Testis (tissue), 3 donors: Measurements from ENCODE around the gene PSEN2. TPM values are rescaled to one million over a fixed set of nuclear protein-coding genes. Genes with fewer than 3 reads are reported as not detected.

Source experiments
- DNase-seq: peaks from one replicate; pipeline ENCODE4 v3.0.0-alpha.2; 2019
- H3K27ac ChIP-seq, 2 donors: fragments of 200-600 bp; sonication (generic); one replicate each; pipeline ENCODE4 v1.5.1; 2019
- H3K27me3 ChIP-seq: fragments of 200-600 bp; sonication (generic); one replicate; pipeline ENCODE4 v1.5.1; 2019
- H3K36me3 ChIP-seq: fragments of 200-600 bp; sonication (generic); one replicate; pipeline ENCODE4 v1.5.1; 2017; ENCODE audit warnings: low read depth; ENCODE audit errors: missing control alignments
- H3K4me1 ChIP-seq: fragments of 200-600 bp; sonication (generic); one replicate; pipeline ENCODE4 v1.5.1; 2019
- H3K4me3 ChIP-seq, 2 donors: fragments of 200-600 bp; sonication (generic); one replicate each; pipeline ENCODE4 v1.5.1; 2017 to 2019
- H3K9me3 ChIP-seq: fragments of 200-600 bp; sonication (generic); one replicate; pipeline ENCODE4 v1.5.1; 2017
- POLR2A ChIP-seq: fragments of 450-650 bp; IDR thresholded peaks from one replicate; pipeline ENCODE4 v1.6.1; 2017; ENCODE audit warnings: antibody characterized with exemption, mild to moderate bottlenecking, moderate library complexity
- WGBS, 2 donors: methylation state at CpG; one replicate each; pipeline ENCODE4 v1.1.5; 2018; 5-methylcytosine and 5-hydroxymethylcytosine counted together
- intact Hi-C: fragments of 100-400 bp; cut with DNase I; formaldehyde crosslinking; loops from one replicate; pipeline ENCODE4 v1.15.1; 2023; ENCODE audit warnings: low total_unique reads
- polyA plus RNA-seq: library from polyadenylated mRNA; stranded (reverse); fragments of 350-450 nt; fragmentation: Illumina TruSeq; extraction: RNeasy Lipid Tissue Mini Kit (QIAGEN cat#74804); gene quantifications from one replicate; pipeline ENCODE4 v1.2.3, GENCODE V29; 2014; ENCODE audit warnings: low read depth, low replicate concordance; ENCODE audit not compliant: insufficient read depth
- total RNA-seq, 2 donors: library from RNA; depleted of rRNA; stranded (reverse); fragments of >200 nt; gene quantifications; one replicate each; pipeline ENCODE4 v1.2.3, GENCODE V29; 2016
- TF ChIP-seq, protein P1 (sequence below), 3 experiments: fragments of 450-650 bp in 2 of 3; fragments of 200-600 bp in 1 of 3; sonication (generic) in 1 of 3; IDR thresholded peaks; one replicate each; pipeline ENCODE4 v1.5.1; 2016 to 2019; ENCODE audit warnings: antibody characterized with exemption in 3 of 3, mild to moderate bottlenecking in 2 of 3, moderate library complexity in 1 of 3

The PSEN2 gene
- total and polyA plus RNA-seq, 3 donors from 2014 or later, result 40.7 to 107 (median 87.8) TPM

DNA sequence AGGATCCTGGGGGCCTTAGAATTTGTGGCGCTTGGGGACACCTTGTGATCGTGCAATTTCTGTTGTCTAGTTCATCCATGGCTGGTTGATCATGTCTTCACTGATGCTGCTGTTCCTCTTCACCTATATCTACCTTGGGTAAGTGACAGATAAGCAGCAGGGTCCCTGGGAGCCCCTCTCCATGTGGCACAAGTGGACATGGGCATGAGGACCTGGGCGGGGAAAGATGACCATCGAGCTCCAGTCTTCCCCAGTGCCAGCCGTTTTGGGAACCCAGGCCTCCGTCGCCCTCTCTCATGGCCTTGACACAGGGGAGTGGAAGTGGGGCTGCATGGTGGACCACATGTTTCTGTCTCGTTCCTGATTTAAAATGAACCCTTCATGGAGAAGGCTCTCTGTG, 17.6 kb downstream of the PSEN2 start:
- no peaks in the 10 kb centered on the region for H3K27me3 ChIP-seq
- intact Hi-C loops, result no loop called here
- TF ChIP-seq, protein P1, sequence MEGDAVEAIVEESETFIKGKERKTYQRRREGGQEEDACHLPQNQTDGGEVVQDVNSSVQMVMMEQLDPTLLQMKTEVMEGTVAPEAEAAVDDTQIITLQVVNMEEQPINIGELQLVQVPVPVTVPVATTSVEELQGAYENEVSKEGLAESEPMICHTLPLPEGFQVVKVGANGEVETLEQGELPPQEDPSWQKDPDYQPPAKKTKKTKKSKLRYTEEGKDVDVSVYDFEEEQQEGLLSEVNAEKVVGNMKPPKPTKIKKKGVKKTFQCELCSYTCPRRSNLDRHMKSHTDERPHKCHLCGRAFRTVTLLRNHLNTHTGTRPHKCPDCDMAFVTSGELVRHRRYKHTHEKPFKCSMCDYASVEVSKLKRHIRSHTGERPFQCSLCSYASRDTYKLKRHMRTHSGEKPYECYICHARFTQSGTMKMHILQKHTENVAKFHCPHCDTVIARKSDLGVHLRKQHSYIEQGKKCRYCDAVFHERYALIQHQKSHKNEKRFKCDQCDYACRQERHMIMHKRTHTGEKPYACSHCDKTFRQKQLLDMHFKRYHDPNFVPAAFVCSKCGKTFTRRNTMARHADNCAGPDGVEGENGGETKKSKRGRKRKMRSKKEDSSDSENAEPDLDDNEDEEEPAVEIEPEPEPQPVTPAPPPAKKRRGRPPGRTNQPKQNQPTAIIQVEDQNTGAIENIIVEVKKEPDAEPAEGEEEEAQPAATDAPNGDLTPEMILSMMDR (IDR thresholded peaks at IDR 0.05), result no peak
- TF ChIP-seq POLR2A, result no peak
- H3K9me3 ChIP-seq, result no peaks in the 10 kb centered on the region
- H3K4me3 ChIP-seq, result no peak overlapping the region
- no peaks in the 10 kb centered on the region for H3K36me3 ChIP-seq
- 92% methylated on average over 7 to 8 of the region's 8 CpGs for WGBS, 2 donors
- H3K4me1 ChIP-seq, result peaks cover 6% of the 10 kb centered on the region
- no peak for DNase-seq
- H3K27ac ChIP-seq, result no peak overlapping the region

DNA sequence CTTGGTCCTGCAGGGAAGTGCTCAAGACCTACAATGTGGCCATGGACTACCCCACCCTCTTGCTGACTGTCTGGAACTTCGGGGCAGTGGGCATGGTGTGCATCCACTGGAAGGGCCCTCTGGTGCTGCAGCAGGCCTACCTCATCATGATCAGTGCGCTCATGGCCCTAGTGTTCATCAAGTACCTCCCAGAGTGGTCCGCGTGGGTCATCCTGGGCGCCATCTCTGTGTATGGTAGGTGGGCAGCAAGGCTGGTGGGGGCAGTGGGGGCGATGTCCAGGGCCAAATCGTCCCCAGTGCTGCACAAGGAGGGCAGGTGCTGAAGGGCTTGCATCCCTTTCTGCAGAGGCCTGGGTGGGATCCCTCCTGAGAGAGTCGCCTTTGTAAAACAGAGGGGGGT, 18.4 kb downstream of the PSEN2 start:
- DNase-seq, result no peak
- Histone ChIP-seq H3K4me3 (no peak overlapping the region), H3K9me3 (no peaks in the 10 kb centered on the region), H3K27me3 (no peaks in the 10 kb centered on the region), H3K4me1 (no peaks in the 10 kb centered on the region), H3K36me3 (no peaks in the 10 kb centered on the region), H3K27ac (no peak overlapping the region)
- no peak for TF ChIP-seq POLR2A
- TF ChIP-seq, protein P1 (IDR thresholded peaks at IDR 0.05), result no peak
- WGBS, 2 donors, result 94 to 100% methylated on average over 3 to 8 of the region's 8 CpGs
- intact Hi-C loops, result no loop called here

DNA sequence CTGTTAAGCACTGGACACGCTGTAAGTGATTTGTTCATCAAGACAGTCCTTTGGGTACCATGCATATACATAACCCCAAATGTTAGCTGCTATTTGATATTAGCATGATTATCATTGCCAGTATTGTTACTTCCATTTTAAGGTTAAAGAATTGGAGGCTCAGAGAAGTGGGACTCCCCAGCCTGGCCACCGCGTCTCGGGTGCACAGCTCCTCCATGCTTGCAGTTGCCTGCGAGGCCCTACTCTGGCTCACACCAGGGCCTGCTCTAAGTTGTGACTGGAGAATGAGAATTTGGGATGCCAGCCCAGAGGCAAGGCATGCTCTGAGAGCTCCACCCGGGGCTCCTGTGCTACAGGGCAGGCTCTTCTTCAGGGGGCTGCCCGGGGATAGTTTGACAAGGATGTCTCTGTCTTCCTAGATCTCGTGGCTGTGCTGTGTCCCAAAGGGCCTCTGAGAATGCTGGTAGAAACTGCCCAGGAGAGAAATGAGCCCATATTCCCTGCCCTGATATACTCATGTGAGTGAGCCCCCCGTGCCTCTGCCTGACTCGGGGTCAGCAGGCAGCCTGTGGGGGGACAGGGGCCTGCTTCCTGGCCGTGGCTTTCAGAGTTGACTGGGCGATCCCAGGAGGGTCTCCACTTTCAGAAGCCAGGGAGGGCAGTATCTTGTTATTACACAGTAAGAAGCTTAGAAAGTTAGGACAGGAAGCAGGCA, 19.4 kb downstream of the PSEN2 start:
- 94 to 95% methylated on average over 9 to 12 of the region's 12 CpGs for WGBS, 2 donors
- H3K36me3 ChIP-seq, result no peaks in the 10 kb centered on the region

DNA sequence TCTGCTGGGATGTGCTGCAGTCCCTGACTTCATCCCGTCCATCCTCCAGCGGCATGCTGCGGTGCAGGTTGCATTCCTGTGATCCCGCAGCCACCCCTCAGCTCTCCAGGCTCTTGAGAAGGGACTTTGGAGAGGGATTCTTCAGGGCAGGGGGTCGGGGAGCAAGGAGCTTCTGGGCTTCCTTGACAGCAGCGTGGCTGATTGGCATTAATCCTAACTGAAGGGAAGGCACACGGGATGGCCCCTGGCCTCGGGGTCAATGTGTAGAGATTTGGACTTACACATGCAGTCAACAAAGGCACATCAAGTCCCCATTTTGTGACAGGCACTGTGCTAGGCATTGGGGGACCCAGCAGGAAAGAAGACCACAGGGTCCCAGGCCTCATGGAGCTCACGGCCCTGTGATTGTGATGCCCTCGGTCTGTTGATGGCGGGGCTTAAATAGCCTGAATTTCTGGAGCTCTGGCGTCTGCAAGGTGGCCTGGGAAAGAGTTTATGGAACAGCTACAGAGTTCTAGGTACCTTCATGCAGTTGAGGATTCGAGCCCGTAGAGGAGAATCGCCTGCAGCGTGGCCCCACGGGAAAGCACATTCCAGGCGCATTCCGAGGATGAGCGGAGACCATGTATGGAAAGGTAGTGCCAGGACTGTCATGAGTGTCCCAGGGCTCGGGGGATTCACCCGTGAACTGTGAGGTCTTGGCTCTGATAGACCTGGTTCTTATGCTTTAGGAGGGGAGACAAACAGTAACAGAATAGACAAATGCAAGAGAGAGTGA, 20.1 kb downstream of the PSEN2 start:
- H3K36me3 ChIP-seq, result no peaks in the 10 kb centered on the region
- DNase-seq, result no peak
- TF ChIP-seq, protein P1 (IDR thresholded peaks at IDR 0.05), result no peak

More for the DNA sequence above, 19.4 kb downstream of the PSEN2 start:
- Histone ChIP-seq H3K9me3 (no peaks in the 10 kb centered on the region), H3K4me1 (no peaks in the 10 kb centered on the region), H3K4me3 (no peak overlapping the region), H3K27ac (no peak overlapping the region), H3K27me3 (no peaks in the 10 kb centered on the region)
- DNase-seq, result no peak
- intact Hi-C loops, result no loop called here
- no peak for TF ChIP-seq POLR2A
- TF ChIP-seq, protein P1 (IDR thresholded peaks at IDR 0.05), result no peak

More for the DNA sequence above, 20.1 kb downstream of the PSEN2 start:
- H3K4me3 ChIP-seq, result no peak overlapping the region
- intact Hi-C loops, result no loop called here
- no peaks in the 10 kb centered on the region for H3K4me1 ChIP-seq
- WGBS, 2 donors, result 90 to 91% methylated on average over 21 to 22 of the region's 22 CpGs
- H3K9me3 ChIP-seq, result no peaks in the 10 kb centered on the region
- H3K27me3 ChIP-seq, result no peaks in the 10 kb centered on the region
- no peak overlapping the region for H3K27ac ChIP-seq
